Fibroblast of lung (primary cell): ENCODE results near the gene KMT2D. TPM values are rescaled to one million over a fixed set of nuclear protein-coding genes. Genes with fewer than 3 reads are reported as not detected.

Experiments used
- DNase-seq, 2 donors: peaks; one replicate each; pipeline versions ENCODE4 v3.0.0 to v3.0.0-alpha.2; 2010; ENCODE audit warnings: low read depth in 2 of 2
- H2AFZ ChIP-seq: 2 replicates; pipeline ENCODE4 v1.5.1; 2012; ENCODE audit warnings: low read length, control low read depth, inconsistent platforms
- H3K27ac ChIP-seq: 2 replicates; pipeline ENCODE4 v1.5.1; 2011; ENCODE audit warnings: low read length, control low read depth; ENCODE audit not compliant: insufficient read depth
- H3K27me3 ChIP-seq: 2 replicates; pipeline ENCODE4 v1.5.1; 2011; ENCODE audit warnings: mild to moderate bottlenecking, low read length; ENCODE audit not compliant: control insufficient read depth, insufficient read depth
- H3K36me3 ChIP-seq: 2 replicates; pipeline ENCODE4 v1.5.1; 2011; ENCODE audit warnings: low read length; ENCODE audit not compliant: control insufficient read depth, insufficient read depth
- H3K4me1 ChIP-seq: 2 replicates; pipeline ENCODE4 v1.5.1; 2011; ENCODE audit warnings: low read length; ENCODE audit not compliant: control insufficient read depth, insufficient read depth; ENCODE audit errors: extremely low read depth
- H3K4me2 ChIP-seq: 2 replicates; pipeline ENCODE4 v1.5.1; 2011; ENCODE audit warnings: low read length, control low read depth; ENCODE audit not compliant: insufficient read depth; ENCODE audit errors: extremely low read depth
- H3K4me3 ChIP-seq, 4 experiments: fragments of 200-600 bp in 1 of 4; sonication (generic) in 1 of 4; replicated peaks in 1 of 4; 2 replicates each; pipeline ENCODE4 v1.5.1; 2011 to 2016; ENCODE audit warnings: low read length in 4 of 4, low read depth in 3 of 4, mild to moderate bottlenecking in 3 of 4, control low read depth in 2 of 4, inconsistent platforms in 1 of 4, mixed read lengths in 1 of 4; ENCODE audit not compliant: insufficient read depth in 1 of 4; ENCODE audit errors: control extremely low read depth in 1 of 4
- H3K79me2 ChIP-seq: 2 replicates; pipeline ENCODE4 v1.5.1; 2012; ENCODE audit warnings: mild to moderate bottlenecking, low read length, inconsistent platforms; ENCODE audit not compliant: control insufficient read depth, insufficient read depth
- H3K9ac ChIP-seq: 2 replicates; pipeline ENCODE4 v1.5.1; 2011; ENCODE audit warnings: mild to moderate bottlenecking, low read length, control low read depth; ENCODE audit not compliant: insufficient read depth
- H3K9me3 ChIP-seq: 2 replicates; pipeline ENCODE4 v1.5.1; 2012; ENCODE audit warnings: low read depth, low read length; ENCODE audit not compliant: control insufficient read depth, insufficient read depth
- H4K20me1 ChIP-seq: 2 replicates; pipeline ENCODE4 v1.5.1; 2011; ENCODE audit warnings: low read length; ENCODE audit not compliant: control insufficient read depth, insufficient read depth; ENCODE audit errors: extremely low read depth
- CTCF ChIP-seq, 2 donors: IDR thresholded peaks in 1 of 2; conservative IDR thresholded peaks in 1 of 2; 1 replicate in 1 of 2; 2 replicates in 1 of 2; pipeline ENCODE4 v1.5.1; 2011 to 2012; ENCODE audit warnings: low read length in 2 of 2, control low read depth in 1 of 2, inconsistent platforms in 1 of 2, low read depth in 1 of 2, mild to moderate bottlenecking in 1 of 2
- EZH2 ChIP-seq: IDR thresholded peaks from 2 replicates; pipeline ENCODE4 v1.5.1; 2012; ENCODE audit warnings: low read length, control low read depth, mild to moderate bottlenecking; ENCODE audit errors: missing control alignments
- polyA plus RNA-seq, 2 donors: library from polyadenylated mRNA; depleted of rRNA in 1 of 2; stranded (reverse) in 1 of 2; unstranded in 1 of 2; fragments of >200 nt; gene quantifications; 2 replicates each; pipeline ENCODE4 v1.2.1, GENCODE V29; 2011 to 2012; ENCODE audit warnings: missing spikeins in 1 of 2
- total RNA-seq: library from RNA; depleted of rRNA; stranded (reverse); fragments of >200 nt; gene quantifications from 2 replicates; pipeline ENCODE4 v1.2.1, GENCODE V29; 2014

KMT2D gene
- total and polyA plus RNA-seq, 2 donors (not counting 1 experiment from before 2014, with no cell fraction given), result 7.3 to 33.0 TPM

- H3K9me3 ChIP-seq, result no peaks in the 10 kb centered on the region
- DNase-seq, result no peak
- H3K27me3 ChIP-seq, result no peaks in the 10 kb centered on the region
- no peaks in the 10 kb centered on the region for H3K4me1 ChIP-seq
- no peaks in the 10 kb centered on the region for H4K20me1 ChIP-seq
- H3K4me3 ChIP-seq, result no peak overlapping the region
- peaks cover 36% of the 10 kb centered on the region for H3K36me3 ChIP-seq
- no peak overlapping the region for H3K27ac ChIP-seq
- H3K79me2 ChIP-seq, result no peaks in the 10 kb centered on the region
- H3K4me2 ChIP-seq, result no peak overlapping the region
- TF ChIP-seq CTCF (conservative IDR thresholded peaks at IDR 0.05 in 1 of 2, IDR thresholded peaks at IDR 0.05 in 1 of 2; ENCODE audit: low read depth in 1 of 2, low read length in 2 of 2), result no peak
- no peak for TF ChIP-seq EZH2
- no peak overlapping the region for H2AFZ ChIP-seq
- no peak overlapping the region for H3K9ac ChIP-seq
These were observed 28.9 kb downstream of the KMT2D start for GRCh38 chr12:49031573-49032161.

GRCh38 chr12:49030714-49031572, 29.7 kb downstream of the KMT2D start:
- H3K79me2 ChIP-seq, result no peaks in the 10 kb centered on the region
- no peak overlapping the region for H3K9ac ChIP-seq
- H3K4me2 ChIP-seq, result no peak overlapping the region
- H3K27ac ChIP-seq, result no peak overlapping the region
- no peak overlapping the region for H2AFZ ChIP-seq
- H3K9me3 ChIP-seq, result no peaks in the 10 kb centered on the region
- no peaks in the 10 kb centered on the region for H4K20me1 ChIP-seq
- TF ChIP-seq CTCF (conservative IDR thresholded peaks at IDR 0.05 in 1 of 2, IDR thresholded peaks at IDR 0.05 in 1 of 2; ENCODE audit: low read depth in 1 of 2, low read length in 2 of 2) (no peak), EZH2 (no peak)
- no peak for DNase-seq
- no peak overlapping the region for H3K4me3 ChIP-seq
- peaks cover 42% of the 10 kb centered on the region for H3K36me3 ChIP-seq
- no peaks in the 10 kb centered on the region for H3K4me1 ChIP-seq
- H3K27me3 ChIP-seq, result no peaks in the 10 kb centered on the region

GRCh38 chr12:49030119-49030518, 30.5 kb downstream of the KMT2D start:
- DNase-seq, result no peak
- Histone ChIP-seq H3K27me3 (no peaks in the 10 kb centered on the region), H2AFZ (no peak overlapping the region), H3K4me2 (no peak overlapping the region), H3K9ac (no peak overlapping the region), H3K9me3 (no peaks in the 10 kb centered on the region), H4K20me1 (no peaks in the 10 kb centered on the region), H3K27ac (no peak overlapping the region), H3K4me3 (no peak overlapping the region), H3K36me3 (peaks cover 44% of the 10 kb centered on the region), H3K4me1 (no peaks in the 10 kb centered on the region), H3K79me2 (no peaks in the 10 kb centered on the region)
- TF ChIP-seq CTCF (conservative IDR thresholded peaks at IDR 0.05 in 1 of 2, IDR thresholded peaks at IDR 0.05 in 1 of 2; ENCODE audit: low read depth in 1 of 2, low read length in 2 of 2) (no peak), EZH2 (no peak)
